ENCODE measurements around the gene YPEL1.

Gene YPEL1

GRCh38 chr22:21711851-21712250 is 23.7 kb downstream of the YPEL1 start:
- H3K4me2 ChIP-seq: no peak overlapping the region
- H3K27ac ChIP-seq: no peak overlapping the region
- no peak for TF ChIP-seq Cebpa-rat (IDR thresholded peaks at IDR 0.05)
- H3K36me3 ChIP-seq: peaks cover 0 to 57% (median 45%) of the 10 kb centered on the region in 11 experiments; a peak in 15 of 22 replicates
- no peaks in the 10 kb centered on the region for H3K27me3 ChIP-seq
- H4K20me1 ChIP-seq: peaks cover 0 to 25% (median 0%) of the 10 kb centered on the region in 11 experiments; a peak in 5 of 22 replicates
- no peak overlapping the region; a peak in 1 of 22 replicates for H3K9ac ChIP-seq
- H3K4me1 ChIP-seq: peaks cover 0 to 14% (median 6%) of the 10 kb centered on the region in 10 experiments; a peak in 11 of 20 replicates
- H3K4me3 ChIP-seq: no peak overlapping the region
- H3K9me3 ChIP-seq (replicated peaks in 1 of 11): no peaks in the 10 kb centered on the region

- TF ChIP-seq Cebpa-rat (IDR thresholded peaks at IDR 0.05): no peak
- Histone ChIP-seq H3K36me3 (peaks cover 0 to 73% (median 60%) of the 10 kb centered on the region in 11 experiments; a peak in 15 of 22 replicates), H3K4me1 (peaks cover 0 to 14% (median 6%) of the 10 kb centered on the region in 10 experiments; a peak in 11 of 20 replicates), H3K9ac (no peak overlapping the region), H3K9me3 (replicated peaks in 1 of 11) (no peaks in the 10 kb centered on the region), H3K27ac (no peak overlapping the region), H3K27me3 (no peaks in the 10 kb centered on the region), H4K20me1 (peaks cover 0 to 25% (median 0%) of the 10 kb centered on the region in 11 experiments; a peak in 5 of 22 replicates), H3K4me2 (no peak overlapping the region), H3K4me3 (no peak overlapping the region)
These were observed 25.4 kb downstream of the YPEL1 start for GRCh38 chr22:21710156-21710555.

GRCh38 chr22:21709688-21710087 is 25.9 kb downstream of the YPEL1 start:
- peaks cover 0 to 78% (median 65%) of the 10 kb centered on the region in 11 experiments; a peak in 15 of 22 replicates for H3K36me3 ChIP-seq
- H3K9me3 ChIP-seq (replicated peaks in 1 of 11): no peaks in the 10 kb centered on the region
- H3K4me2 ChIP-seq: no peak overlapping the region
- TF ChIP-seq Cebpa-rat (IDR thresholded peaks at IDR 0.05): no peak
- H4K20me1 ChIP-seq: peaks cover 0 to 24% (median 0%) of the 10 kb centered on the region in 11 experiments; a peak in 5 of 22 replicates
- H3K4me3 ChIP-seq: no peak overlapping the region
- no peaks in the 10 kb centered on the region for H3K27me3 ChIP-seq
- H3K4me1 ChIP-seq: peaks cover 0 to 14% (median 6%) of the 10 kb centered on the region in 10 experiments; a peak in 11 of 20 replicates
- H3K27ac ChIP-seq: no peak overlapping the region
- H3K9ac ChIP-seq: no peak overlapping the region

- peaks cover 0 to 79% (median 64%) of the 10 kb centered on the region in 11 experiments; a peak in 15 of 22 replicates for H3K36me3 ChIP-seq
- no peak overlapping the region for H3K4me3 ChIP-seq
- H3K27ac ChIP-seq: no peak overlapping the region
- no peak overlapping the region for H3K4me2 ChIP-seq
- no peaks in the 10 kb centered on the region for H3K9me3 ChIP-seq (replicated peaks in 1 of 11)
- H4K20me1 ChIP-seq: peaks cover 0 to 17% (median 0%) of the 10 kb centered on the region in 11 experiments; a peak in 5 of 22 replicates
- no peak for TF ChIP-seq Cebpa-rat (IDR thresholded peaks at IDR 0.05)
- no peak overlapping the region for H3K9ac ChIP-seq
- H3K27me3 ChIP-seq: no peaks in the 10 kb centered on the region
- peaks cover 0 to 14% (median 6%) of the 10 kb centered on the region in 10 experiments; a peak in 11 of 20 replicates for H3K4me1 ChIP-seq
These were observed 26.6 kb downstream of the YPEL1 start for GRCh38 chr22:21708960-21709359.

- H3K27ac ChIP-seq: no peak overlapping the region
- H3K36me3 ChIP-seq: peaks cover 0 to 89% (median 74%) of the 10 kb centered on the region in 11 experiments; a peak in 15 of 22 replicates
- peaks cover 0 to 6% (median 0%) of the 10 kb centered on the region in 10 experiments; a peak in 6 of 20 replicates for H3K4me1 ChIP-seq
- no peaks in the 10 kb centered on the region for H3K9me3 ChIP-seq (replicated peaks in 1 of 11)
- H3K4me3 ChIP-seq: no peak overlapping the region
- no peaks in the 10 kb centered on the region for H3K27me3 ChIP-seq
- peaks cover 0 to 17% (median 0%) of the 10 kb centered on the region in 11 experiments; a peak in 5 of 22 replicates for H4K20me1 ChIP-seq
- H3K4me2 ChIP-seq: no peak overlapping the region
- TF ChIP-seq Cebpa-rat (IDR thresholded peaks at IDR 0.05): no peak
- H3K9ac ChIP-seq: 0 out of 22 replicates have a peak overlapping the region, but pooled peaks of 1 of the 11 experiments have one; percentile 37
These were observed 27.9 kb downstream of the YPEL1 start for GRCh38 chr22:21707677-21708076.

GRCh38 chr22:21703684-21704316 is 31.8 kb downstream of the YPEL1 start:
- Histone ChIP-seq H3K4me3 (no peak overlapping the region), H3K27ac (no peak overlapping the region), H3K4me2 (no peak overlapping the region), H3K9me3 (replicated peaks in 1 of 11) (no peaks in the 10 kb centered on the region), H4K20me1 (peaks cover 0 to 10% (median 4%) of the 10 kb centered on the region in 11 experiments; a peak in 11 of 22 replicates), H3K9ac (0 out of 22 replicates have a peak overlapping the region, but pooled peaks of 1 of the 11 experiments have one; percentile 4), H3K4me1 (peaks cover 0 to 17% (median 6%) of the 10 kb centered on the region in 10 experiments; a peak in 17 of 20 replicates), H3K27me3 (no peaks in the 10 kb centered on the region), H3K36me3 (peaks cover 10 to 99% (median 92%) of the 10 kb centered on the region in 11 experiments; a peak in 19 of 22 replicates)
- no peak for TF ChIP-seq Cebpa-rat (IDR thresholded peaks at IDR 0.05)

GRCh38 chr22:21702700-21703683 is 32.6 kb downstream of the YPEL1 start:
- peak overlapping the region in 3 of 11 experiments; percentile 3 to 5 (median 4); a peak in 2 of 22 replicates for H3K9ac ChIP-seq
- H4K20me1 ChIP-seq: peaks cover 0 to 16% (median 11%) of the 10 kb centered on the region in 11 experiments; a peak in 11 of 22 replicates
- no peaks in the 10 kb centered on the region for H3K27me3 ChIP-seq
- H3K4me3 ChIP-seq: no peak overlapping the region
- peaks cover 15 to 100% (median 93%) of the 10 kb centered on the region in 11 experiments; a peak in 19 of 22 replicates for H3K36me3 ChIP-seq
- no peak overlapping the region for H3K4me2 ChIP-seq
- H3K4me1 ChIP-seq: peaks cover 0 to 24% (median 12%) of the 10 kb centered on the region in 10 experiments; a peak in 18 of 20 replicates
- no peak for TF ChIP-seq Cebpa-rat (IDR thresholded peaks at IDR 0.05)
- peak overlapping the region in 1 of 11 experiments; percentile 23; a peak in 2 of 22 replicates for H3K27ac ChIP-seq
- H3K9me3 ChIP-seq (replicated peaks in 1 of 11): no peaks in the 10 kb centered on the region

DNA sequence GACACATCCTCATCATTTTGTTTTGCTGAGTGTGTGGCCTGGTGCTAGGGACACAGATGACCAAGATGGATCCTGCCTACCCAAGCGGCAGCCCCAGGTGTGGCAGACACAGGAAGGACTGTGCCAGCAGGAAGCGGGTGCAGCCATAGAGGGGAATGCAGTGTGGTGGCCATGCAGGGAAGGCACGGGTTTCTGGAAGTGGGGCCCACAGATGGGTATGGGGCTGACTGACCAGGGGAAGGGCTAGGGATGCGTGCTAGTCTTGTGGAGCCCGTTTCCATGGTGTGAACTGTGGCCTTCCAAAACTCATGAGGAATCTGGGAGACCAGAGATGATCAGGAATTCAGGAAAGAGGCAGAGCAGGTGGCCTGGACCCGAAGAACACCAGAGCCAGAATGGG is 33.5 kb downstream of the YPEL1 start:
- peaks cover 24 to 100% (median 95%) of the 10 kb centered on the region in 11 experiments for H3K36me3 ChIP-seq
- H3K27me3 ChIP-seq: no peaks in the 10 kb centered on the region
- H3K4me1 ChIP-seq: peaks cover 0 to 19% (median 13%) of the 10 kb centered on the region in 10 experiments; a peak in 18 of 20 replicates
- H3K4me2 ChIP-seq: no peak overlapping the region
- H3K9me3 ChIP-seq (replicated peaks in 1 of 11): no peaks in the 10 kb centered on the region
- TF ChIP-seq Cebpa-rat (IDR thresholded peaks at IDR 0.05): no peak
- no peak overlapping the region for H3K4me3 ChIP-seq
- peak overlapping the region in 2 of 11 experiments; percentile 3 to 5; a peak in 1 of 22 replicates for H3K9ac ChIP-seq
- peaks cover 0 to 20% (median 13%) of the 10 kb centered on the region in 11 experiments; a peak in 11 of 22 replicates for H4K20me1 ChIP-seq
- H3K27ac ChIP-seq: no peak overlapping the region

All from BLaER1 treated with 17β-estradiol and CSF1 and Interleukin-3, amounts not matched to agents 10 nM and 100 nM (cell line).